Glutamatergic neuron (in vitro differentiated cells): ENCODE data around the gene COTL1. TPM values are rescaled to one million over a fixed set of nuclear protein-coding genes. Genes with fewer than 3 reads are reported as not detected.
A peak's percentile ranks its signal among the peaks of the same experiment; 100 is the strongest.
"Not testable (repeated sequence)": the region's sequence is repeated elsewhere in the genome, so short reads cannot be mapped to it uniquely, and the experiment has no call there.

Experiments
- DNase-seq: peaks from one replicate; pipeline ENCODE4 v3.0.0; 2022
- H3K27ac Mint-ChIP-seq: one replicate; pipeline ENCODE4 v1.8.0; 2020; ENCODE audit warnings: mild to moderate bottlenecking, mixed read lengths, inconsistent platforms; ENCODE audit not compliant: unreplicated experiment
- H3K27me3 Mint-ChIP-seq: one replicate; pipeline ENCODE4 v1.8.0; 2020; ENCODE audit warnings: mild to moderate bottlenecking, moderate library complexity, mixed read lengths, inconsistent platforms; ENCODE audit not compliant: unreplicated experiment
- H3K36me3 Mint-ChIP-seq: one replicate; pipeline ENCODE4 v1.8.0; 2020; ENCODE audit warnings: mild to moderate bottlenecking, mixed read lengths, inconsistent platforms; ENCODE audit not compliant: unreplicated experiment
- H3K4me1 Mint-ChIP-seq: one replicate; pipeline ENCODE4 v1.8.0; 2020; ENCODE audit warnings: mild to moderate bottlenecking, low read depth, mixed read lengths, inconsistent platforms; ENCODE audit not compliant: unreplicated experiment
- H3K4me3 Mint-ChIP-seq: one replicate; pipeline ENCODE4 v1.8.0; 2020; ENCODE audit warnings: mild to moderate bottlenecking, mixed read lengths, inconsistent platforms; ENCODE audit not compliant: unreplicated experiment
- H3K9me3 Mint-ChIP-seq: one replicate; pipeline ENCODE4 v1.8.0; 2020; ENCODE audit warnings: mild to moderate bottlenecking, moderate library complexity, mixed read lengths, inconsistent platforms; ENCODE audit not compliant: unreplicated experiment
- CTCF ChIP-seq: fragments of 200-600 bp; sonication (generic); IDR thresholded peaks from one replicate; pipeline ENCODE4 v1.5.0; 2021; ENCODE audit not compliant: partially characterized antibody, unreplicated experiment
- total RNA-seq: library from RNA; stranded (reverse); fragmentation: NEBNext Ultra II Directional; extraction: Animal tissue kit (Norgen Biotek cat#: 25700); gene quantifications from one replicate; pipeline ENCODE4 v1.2.1, GENCODE V29; 2021; ENCODE audit not compliant: unreplicated experiment

The COTL1 gene
- total RNA-seq, 1 donor from 2014 or later = 545 TPM

DNA sequence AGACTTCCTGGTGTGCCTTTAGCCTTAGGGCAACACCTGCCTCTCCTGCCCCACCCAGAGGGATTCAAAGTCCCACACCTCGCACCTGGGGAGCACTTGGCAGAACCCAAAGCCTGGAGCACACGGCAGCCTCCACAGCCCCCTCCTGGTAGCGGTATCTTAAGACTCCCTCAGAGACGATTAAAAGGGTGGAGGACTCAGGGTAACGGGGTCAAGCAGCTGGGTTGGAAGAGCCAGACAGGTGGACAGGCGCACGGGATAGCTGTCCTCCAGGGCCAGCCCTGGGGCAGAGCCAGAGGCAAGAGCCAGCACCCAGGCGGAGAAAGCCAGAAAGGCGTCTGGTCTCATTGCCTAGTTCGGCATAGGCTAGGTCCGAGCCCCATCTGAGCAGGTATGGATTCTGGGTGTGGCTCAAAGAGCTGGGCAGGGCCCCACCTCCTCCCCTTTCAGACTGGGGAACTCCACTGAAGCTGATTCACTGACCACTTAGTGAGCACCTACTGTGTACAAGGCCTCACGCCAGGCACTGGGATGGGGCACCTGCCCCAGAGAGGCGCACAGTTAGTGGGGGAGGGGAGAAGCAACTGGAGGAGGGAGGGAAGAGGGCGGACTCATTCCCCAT is 58.5 kb downstream of the COTL1 start:
- peaks cover 25% of the 10 kb centered on the region for H3K4me1 Mint-ChIP-seq
- TF ChIP-seq CTCF = no peak
- H3K36me3 Mint-ChIP-seq = no peaks in the 10 kb centered on the region
- no peak overlapping the region for H3K4me3 Mint-ChIP-seq
- peaks cover 2% of the 10 kb centered on the region for H3K9me3 Mint-ChIP-seq
- DNase-seq = no peak
- H3K27ac Mint-ChIP-seq = peak overlapping the region; percentile 8
- peaks cover 6% of the 10 kb centered on the region for H3K27me3 Mint-ChIP-seq

GRCh38 chr16:84558850-84559249 is 59.0 kb downstream of the COTL1 start:
- not testable (repeated sequence) for H3K27ac Mint-ChIP-seq
- peaks cover 31% of the 10 kb centered on the region for H3K4me1 Mint-ChIP-seq

GRCh38 chr16:84557504-84557903 is 60.4 kb downstream of the COTL1 start:
- TF ChIP-seq CTCF = no peak
- no peak for DNase-seq
- Mint-ChIP-seq H3K4me1 (peaks cover 33% of the 10 kb centered on the region), H3K27me3 (peaks cover 2% of the 10 kb centered on the region), H3K4me3 (no peak overlapping the region), H3K36me3 (no peaks in the 10 kb centered on the region), H3K27ac (no peak overlapping the region), H3K9me3 (peaks cover 2% of the 10 kb centered on the region)

More at GRCh38 chr16:84558850-84559249, 59.0 kb downstream of the COTL1 start:
- not testable (repeated sequence) for H3K4me3 Mint-ChIP-seq, H3K36me3 Mint-ChIP-seq, DNase-seq, H3K9me3 Mint-ChIP-seq, H3K27me3 Mint-ChIP-seq

- Mint-ChIP-seq H3K4me1 (peaks cover 35% of the 10 kb centered on the region), H3K27ac (no peak overlapping the region), H3K27me3 (peaks cover 2% of the 10 kb centered on the region), H3K9me3 (no peaks in the 10 kb centered on the region), H3K4me3 (no peak overlapping the region), H3K36me3 (no peaks in the 10 kb centered on the region)
- no peak for DNase-seq
- TF ChIP-seq CTCF = no peak
Observed at GRCh38 chr16:84557059-84557458, 60.8 kb downstream of the COTL1 start.

- peak overlapping the region; percentile 10 for H3K27ac Mint-ChIP-seq
- peak overlapping the region; percentile 39 for H3K4me3 Mint-ChIP-seq
- no peaks in the 10 kb centered on the region for H3K9me3 Mint-ChIP-seq
- no peaks in the 10 kb centered on the region for H3K36me3 Mint-ChIP-seq
- peaks cover 2% of the 10 kb centered on the region for H3K27me3 Mint-ChIP-seq
- no peak for TF ChIP-seq CTCF
- H3K4me1 Mint-ChIP-seq = peaks cover 35% of the 10 kb centered on the region
- DNase-seq = peak; percentile 47
Observed at GRCh38 chr16:84555418-84556196, 62.3 kb downstream of the COTL1 start.
